Activated CD8-positive, alpha-beta memory T cell treated with anti-CD3 and anti-CD28 coated beads, Interleukin-2, amount 50 U/mL, for 1 hour (primary cell): ENCODE measurements around the gene IGFBP2.

Experiments used
- DNase-seq: peaks from one replicate; pipeline ENCODE4 v3.0.0-alpha.2; 2020; ENCODE audit errors: extremely low read depth

IGFBP2 gene

GRCh38 chr2:216661639-216662375, 28.6 kb downstream of the IGFBP2 start:
- DNase-seq, result no peak

GRCh38 chr2:216663106-216663505, 29.9 kb downstream of the IGFBP2 start:
- no peak for DNase-seq

DNA sequence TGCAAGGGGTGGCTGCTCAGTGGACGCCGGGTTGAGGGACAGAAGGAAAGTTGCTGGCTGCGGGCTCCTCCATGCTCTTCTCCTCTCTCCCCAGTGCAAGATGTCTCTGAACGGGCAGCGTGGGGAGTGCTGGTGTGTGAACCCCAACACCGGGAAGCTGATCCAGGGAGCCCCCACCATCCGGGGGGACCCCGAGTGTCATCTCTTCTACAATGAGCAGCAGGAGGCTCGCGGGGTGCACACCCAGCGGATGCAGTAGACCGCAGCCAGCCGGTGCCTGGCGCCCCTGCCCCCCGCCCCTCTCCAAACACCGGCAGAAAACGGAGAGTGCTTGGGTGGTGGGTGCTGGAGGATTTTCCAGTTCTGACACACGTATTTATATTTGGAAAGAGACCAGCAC, 30.6 kb downstream of the IGFBP2 start:
- DNase-seq, result no peak

- DNase-seq, result no peak
Measured at GRCh38 chr2:216664593-216665034, 31.4 kb downstream of the IGFBP2 start.

DNA sequence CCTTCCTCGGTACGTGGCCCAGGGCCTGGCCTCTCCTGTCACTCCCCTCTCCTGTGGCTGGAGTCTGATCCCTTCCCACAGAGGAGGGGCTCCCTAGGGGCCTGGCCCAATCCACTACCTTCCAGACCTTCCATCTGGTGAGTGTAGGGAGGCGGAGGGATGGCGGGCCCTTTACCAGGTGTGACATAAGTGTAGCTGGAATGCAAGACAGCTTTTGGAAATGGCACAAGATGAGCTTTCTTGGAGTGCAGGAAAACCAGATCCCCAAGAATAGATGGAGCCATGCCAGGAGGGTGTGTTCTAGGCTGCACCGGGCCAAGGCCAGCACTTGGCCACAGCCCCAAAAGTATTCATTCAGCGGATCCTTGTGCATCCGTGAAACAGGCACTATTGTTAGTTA, 32.0 kb downstream of the IGFBP2 start:
- DNase-seq, result no peak

GRCh38 chr2:216665717-216666116, 32.5 kb downstream of the IGFBP2 start:
- DNase-seq, result no peak

- DNase-seq, result no peak
Measured at GRCh38 chr2:216666461-216667233, 33.4 kb downstream of the IGFBP2 start.

- no peak for DNase-seq
Measured at GRCh38 chr2:216670266-216671080, 37.3 kb downstream of the IGFBP2 start.

DNA sequence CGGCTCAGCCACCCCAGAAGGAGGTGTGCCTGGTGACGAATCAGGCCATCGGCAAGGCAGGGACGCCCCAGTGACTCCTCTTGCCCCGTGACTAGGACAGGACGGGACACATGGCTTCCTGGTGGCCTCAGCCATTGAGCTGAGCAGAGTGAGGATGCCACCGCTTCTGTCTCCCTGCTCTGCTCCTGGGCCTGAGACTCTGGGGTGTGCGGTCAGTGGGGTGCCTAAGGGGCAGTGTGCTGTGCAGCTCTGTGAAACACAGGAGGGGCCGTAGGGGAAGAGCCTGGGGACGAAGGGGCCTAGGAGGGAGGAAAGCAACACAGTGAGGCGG, 37.8 kb downstream of the IGFBP2 start:
- no peak for DNase-seq

DNA sequence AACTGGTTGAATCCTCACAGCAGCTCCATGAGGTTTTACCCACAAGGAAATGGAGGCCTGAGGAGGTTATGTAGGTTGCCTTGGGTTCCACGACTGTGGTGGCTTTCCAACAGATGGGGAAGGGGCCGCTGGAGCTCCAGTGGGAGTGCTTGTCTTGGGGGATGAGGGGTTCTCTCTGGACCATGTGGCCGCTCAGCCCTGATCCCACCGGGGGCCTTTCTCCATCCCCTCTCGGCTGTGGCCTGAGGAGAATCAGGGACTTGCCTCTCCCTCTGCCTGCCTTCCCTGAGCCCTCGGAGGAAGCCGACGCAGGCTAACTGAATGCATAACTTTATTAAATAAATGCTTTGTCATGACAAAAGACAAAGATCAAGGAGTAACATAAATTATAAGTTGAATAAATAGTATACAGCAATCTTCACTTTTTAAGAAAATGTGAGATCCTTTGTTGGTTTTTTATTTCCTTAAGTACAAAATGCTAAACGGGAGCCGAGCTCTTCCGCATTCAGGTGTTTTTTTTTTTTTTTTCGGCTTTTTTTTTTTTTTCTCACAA, 38.6 kb downstream of the IGFBP2 start:
- no peak for DNase-seq

- no peak for DNase-seq
Measured at GRCh38 chr2:216672466-216672865, 39.2 kb downstream of the IGFBP2 start.

DNA sequence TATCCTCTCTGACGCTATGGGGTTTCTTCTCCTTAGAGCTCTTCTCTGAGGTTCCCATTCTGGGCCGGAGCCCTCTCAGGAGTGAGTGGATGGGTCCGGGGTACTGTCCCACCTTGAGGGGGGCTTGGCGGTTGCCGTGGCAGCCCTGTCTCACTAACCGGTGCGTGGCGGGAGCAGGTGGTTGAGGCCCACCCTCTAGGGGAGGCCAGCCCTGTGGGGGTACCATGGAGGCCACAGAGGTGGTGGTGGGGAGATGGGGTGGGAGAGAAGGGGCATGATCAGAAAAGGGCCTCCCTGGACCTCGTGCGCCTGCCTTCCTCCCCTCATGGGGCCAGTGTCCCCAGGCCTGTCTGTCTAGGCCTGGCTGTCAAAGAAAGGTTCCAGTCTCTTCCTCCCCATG, 39.8 kb downstream of the IGFBP2 start:
- no peak for DNase-seq

DNA sequence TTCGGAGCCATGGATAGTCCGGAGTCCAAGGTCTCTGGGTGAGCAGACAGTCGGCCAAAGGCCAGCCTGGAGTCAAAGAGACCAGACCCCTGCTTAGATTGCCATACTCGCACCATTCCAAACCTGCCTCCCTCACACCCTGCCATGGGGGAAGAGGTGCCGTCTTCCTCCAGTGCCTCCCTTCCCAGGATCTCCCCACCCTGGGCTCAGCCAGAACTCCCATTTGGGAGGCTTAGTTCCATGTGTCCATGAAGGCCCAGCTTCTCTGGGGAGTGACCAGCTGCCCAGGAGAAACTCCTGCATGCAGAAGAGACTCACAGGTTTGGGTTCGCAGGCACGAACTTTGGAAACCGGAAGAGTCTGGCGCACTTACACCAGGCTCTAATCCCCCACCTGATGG, 40.4 kb downstream of the IGFBP2 start:
- no peak for DNase-seq

DNA sequence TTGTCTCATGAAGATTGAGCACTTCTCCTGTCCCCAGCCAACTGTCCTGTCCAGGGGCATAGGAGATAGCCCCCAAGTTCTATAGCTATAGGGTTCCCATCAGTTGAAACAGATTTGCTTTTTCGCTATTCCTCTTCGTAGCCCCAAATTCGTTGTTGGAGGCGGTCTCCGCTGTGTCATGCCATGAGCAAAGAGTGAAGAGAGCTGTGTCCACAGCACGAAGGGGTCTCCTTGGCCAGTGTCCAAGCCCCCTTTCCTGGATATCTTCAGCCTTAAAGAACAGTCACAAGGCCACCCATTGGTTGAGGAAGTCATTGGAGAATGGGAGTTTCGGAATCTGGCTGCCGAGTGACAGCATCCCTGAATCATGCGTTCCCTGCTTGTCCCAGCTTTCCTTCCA, 41.2 kb downstream of the IGFBP2 start:
- no peak for DNase-seq

- no peak for DNase-seq
Measured at GRCh38 chr2:216676630-216677029, 43.4 kb downstream of the IGFBP2 start.

DNA sequence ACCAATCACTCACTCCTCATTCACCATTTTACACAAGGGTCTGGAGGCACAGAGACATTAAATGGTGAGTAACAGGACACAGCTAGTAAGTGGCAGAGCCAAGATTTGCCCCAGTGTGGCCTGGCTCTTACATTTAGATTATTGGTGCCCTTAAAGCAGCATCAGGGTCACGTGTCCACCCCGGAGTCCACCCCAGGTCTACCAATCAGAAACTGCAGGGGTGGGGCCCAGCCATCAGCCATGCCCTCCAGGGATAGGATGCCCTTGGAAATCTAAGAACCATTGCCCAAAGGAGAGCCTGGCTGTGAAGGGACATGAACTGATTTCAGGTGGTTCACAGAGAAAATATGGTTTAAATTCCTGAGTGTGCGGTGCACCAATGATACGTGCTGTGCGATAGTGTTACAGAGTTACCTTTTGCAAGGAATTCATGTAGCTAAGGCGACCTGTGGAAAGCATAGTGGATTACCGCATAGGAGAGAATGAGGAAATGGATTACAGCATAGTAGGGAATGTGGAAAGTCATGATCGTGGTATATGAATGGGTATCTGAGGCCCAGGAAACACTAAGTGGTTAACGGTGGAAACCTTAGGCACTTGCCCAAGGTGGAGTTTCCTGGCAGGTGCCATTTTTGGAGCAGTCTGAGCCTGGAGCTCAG, 44.3 kb downstream of the IGFBP2 start:
- DNase-seq, result no peak

DNA sequence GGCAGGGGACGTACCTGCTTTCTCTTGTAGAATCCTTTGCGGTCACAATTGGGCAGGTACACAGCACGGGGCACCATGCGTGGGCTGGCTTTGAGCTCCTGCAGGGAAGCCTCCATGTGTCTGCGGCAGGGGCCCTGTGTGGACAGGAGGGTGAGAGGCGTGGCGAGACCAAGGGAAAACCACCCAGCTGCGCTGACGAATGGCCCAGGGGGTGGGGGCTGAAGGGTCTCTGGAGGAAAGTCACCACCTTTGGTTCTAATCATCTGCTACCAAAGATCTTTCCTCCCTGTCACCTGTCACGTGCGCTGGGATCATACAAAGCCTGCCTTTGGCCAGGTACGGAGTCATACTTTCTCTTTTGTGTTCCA, 44.9 kb downstream of the IGFBP2 start:
- DNase-seq, result no peak

GRCh38 chr2:216678813-216679657, 45.8 kb downstream of the IGFBP2 start:
- no peak for DNase-seq

- no peak for DNase-seq
Measured at GRCh38 chr2:216679658-216680024, 46.4 kb downstream of the IGFBP2 start.

DNA sequence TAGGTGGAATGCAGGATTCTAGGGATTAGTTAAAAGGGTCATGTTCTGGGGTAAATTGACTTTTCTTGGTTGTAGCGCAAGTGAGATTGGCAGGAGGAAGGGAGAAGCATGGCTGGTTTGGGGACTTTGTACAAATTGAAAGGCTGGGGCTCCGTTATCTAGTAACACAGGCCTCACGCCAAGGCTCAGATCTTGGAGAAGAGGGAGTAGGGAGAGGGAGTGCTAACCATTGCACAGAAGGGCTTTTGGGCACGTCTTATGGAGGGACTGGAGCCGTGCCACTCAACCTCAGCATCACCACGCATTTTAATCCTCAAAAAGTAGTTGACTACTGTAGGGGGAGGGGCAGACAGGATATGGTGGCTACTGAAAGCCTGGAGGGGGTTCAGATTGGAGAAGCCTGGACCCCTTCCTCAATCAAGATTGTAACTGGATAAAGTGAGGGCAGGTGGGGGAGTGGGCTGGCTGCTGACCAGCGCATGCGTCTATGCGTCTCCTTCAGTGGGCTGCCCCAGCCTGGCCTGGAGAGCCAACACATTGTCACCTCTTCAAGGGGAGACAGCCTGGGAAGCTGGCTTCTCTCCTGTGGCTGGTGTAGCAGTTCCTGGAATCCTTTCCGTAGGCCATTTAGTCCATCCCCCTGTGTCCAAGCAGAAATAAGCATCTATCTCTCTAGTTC, 47.9 kb downstream of the IGFBP2 start:
- DNase-seq, result no peak
